ENCODE results near the gene OCA2.

Gene OCA2

DNA sequence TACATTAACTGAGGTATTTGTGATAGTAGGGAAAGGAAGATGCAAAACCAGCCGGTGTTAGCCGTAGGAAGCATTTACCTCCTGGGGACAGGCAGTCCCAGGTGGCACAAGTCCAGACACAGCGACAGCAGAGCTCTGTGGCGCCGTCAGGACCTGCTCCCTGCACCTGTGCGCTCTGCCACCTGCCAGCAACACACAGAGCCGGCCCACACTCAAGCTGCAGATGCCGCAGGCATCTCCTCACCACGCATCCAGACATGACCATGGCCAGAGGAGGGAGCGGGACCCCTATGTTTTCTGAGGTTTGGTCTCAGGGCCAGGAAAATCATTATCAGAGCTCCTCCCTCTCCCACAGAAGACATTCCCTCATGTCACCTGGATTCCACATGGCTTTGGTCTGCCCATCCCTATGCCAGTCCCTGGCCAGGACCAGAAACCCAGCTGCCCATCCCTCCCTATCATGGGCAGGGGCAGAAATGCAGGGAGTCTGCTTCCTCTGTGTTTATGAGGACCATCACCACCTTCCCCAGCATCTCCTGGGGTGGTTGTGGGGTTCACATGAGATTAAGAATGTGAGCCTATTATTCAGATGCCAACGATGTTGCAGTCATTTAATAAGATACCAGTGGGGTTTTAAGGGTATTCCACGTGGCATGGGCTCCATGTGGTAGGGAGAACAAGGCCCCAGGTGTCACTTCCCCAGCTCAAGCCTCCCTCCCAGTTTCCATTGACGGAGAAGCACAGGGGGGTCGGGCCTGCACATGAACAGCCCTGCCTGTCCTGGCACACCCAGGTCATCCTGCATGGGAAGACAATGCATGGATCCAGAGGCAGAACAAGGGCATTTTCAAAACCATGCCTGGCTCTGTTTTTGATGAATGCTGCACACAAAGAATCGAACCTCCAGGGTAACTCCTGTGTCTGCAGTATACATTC lies 251.1 kb downstream of the OCA2 start:
- no peak for DNase-seq (ENCODE audit: low read depth in 2 of 2)

- DNase-seq (ENCODE audit: low read depth in 2 of 2) = no peak
Measured at GRCh38 chr15:27846722-27847395, 252.3 kb downstream of the OCA2 start.

DNA sequence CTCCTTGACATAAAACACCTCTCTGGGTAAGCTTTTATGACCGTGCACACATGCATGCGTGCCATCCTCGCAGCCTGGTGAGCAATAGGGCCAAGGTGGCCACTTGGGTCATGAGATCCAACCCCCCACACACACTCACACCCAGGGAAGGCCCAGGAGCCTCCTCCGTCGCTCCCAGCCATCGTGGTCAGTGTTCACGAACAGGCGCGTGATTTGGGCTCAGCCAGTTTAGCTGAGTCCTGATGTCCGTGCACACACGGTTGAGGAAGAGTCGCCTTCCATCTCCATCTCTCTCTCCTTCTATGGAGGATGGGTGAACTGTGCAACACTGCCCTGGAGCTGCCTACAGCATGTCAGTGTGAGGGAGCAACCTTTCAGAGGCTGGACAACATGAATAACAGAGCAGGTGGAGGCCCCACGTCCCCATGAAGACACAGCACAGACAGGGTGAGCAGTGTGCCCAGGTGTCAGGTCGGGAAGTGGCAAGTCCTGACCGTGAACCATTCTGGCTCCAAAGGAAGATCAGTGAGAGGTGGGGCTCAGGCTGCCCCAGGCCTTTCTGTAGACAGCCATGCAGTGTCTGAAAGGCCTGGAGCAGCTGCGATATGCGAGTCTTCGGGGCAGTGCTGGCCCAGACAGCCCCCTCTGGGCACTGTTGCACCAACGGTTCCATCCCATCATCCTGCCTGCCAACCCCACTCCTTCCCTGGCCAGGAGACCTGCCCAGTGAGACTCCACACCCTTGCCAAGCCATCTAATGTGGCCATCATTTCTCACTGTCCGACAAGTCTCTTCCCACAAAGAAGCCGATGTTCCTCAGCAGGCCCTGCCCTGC lies 253.4 kb downstream of the OCA2 start:
- DNase-seq (ENCODE audit: low read depth in 2 of 2) = no peak

DNA sequence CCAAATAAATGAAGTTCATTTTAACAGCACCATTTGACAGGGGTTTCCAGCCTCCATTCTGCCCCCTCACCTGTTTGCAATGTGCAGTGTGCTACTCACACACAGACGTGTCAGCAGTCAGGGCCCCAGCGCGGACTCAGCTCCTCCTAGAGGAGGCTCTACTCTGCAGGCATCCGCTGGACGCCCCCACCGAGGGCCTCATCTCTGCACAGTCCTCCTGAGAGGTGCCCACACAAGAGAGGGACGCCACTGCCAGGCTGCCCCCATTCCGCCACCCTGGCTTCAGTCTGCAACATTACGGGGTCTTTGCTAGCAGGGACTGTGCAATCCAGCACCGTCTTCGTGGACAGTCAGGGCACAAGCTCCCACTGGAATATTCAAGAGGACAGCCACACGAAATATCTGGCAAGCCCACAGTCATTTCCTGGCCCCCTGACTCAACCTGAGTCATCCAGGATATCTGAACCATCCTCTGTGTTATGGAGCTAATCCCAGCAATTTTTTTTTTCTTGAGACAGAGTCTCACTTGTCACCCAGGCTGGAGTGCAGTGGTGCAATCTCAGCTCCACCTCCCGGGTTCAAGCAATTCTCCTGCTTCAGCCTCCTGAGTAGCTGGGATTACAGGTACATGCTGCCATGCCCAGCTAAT lies 255.0 kb downstream of the OCA2 start:
- no peak for DNase-seq (ENCODE audit: low read depth in 2 of 2)

DNA sequence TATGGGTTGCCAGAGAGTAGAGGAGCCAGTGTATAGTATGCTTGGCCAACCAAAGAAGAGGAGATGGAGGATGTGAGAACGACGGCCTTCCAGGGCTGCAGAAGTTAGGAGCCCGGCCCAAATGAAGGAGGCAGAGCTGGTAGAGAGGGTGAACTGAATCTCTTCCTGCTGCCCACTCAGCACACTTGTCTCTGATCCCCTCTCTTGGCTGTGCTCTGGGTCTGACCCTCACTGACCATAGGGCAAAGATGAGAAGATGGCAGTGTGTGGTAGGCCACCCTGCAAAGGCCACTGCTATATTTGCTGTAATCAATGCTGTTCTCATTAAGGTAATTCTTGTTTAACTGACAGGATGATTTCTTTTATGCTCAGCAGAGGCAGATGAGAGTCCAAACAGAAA lies 256.0 kb downstream of the OCA2 start:
- DNase-seq (ENCODE audit: low read depth in 2 of 2) = no peak

GRCh38 chr15:27842526-27842925 lies 256.6 kb downstream of the OCA2 start:
- no peak for DNase-seq (ENCODE audit: low read depth in 2 of 2)

GRCh38 chr15:27835233-27835939 lies 263.7 kb downstream of the OCA2 start:
- no peak for DNase-seq (ENCODE audit: low read depth in 2 of 2)

- DNase-seq (ENCODE audit: low read depth in 2 of 2) = no peak
Measured at GRCh38 chr15:27834684-27835083, 264.4 kb downstream of the OCA2 start.

GRCh38 chr15:27833974-27834373 lies 265.1 kb downstream of the OCA2 start:
- no peak for DNase-seq (ENCODE audit: low read depth in 2 of 2)

GRCh38 chr15:27833178-27833577 lies 265.9 kb downstream of the OCA2 start:
- no peak for DNase-seq (ENCODE audit: low read depth in 2 of 2)

GRCh38 chr15:27832237-27832596 lies 266.9 kb downstream of the OCA2 start:
- no peak for DNase-seq (ENCODE audit: low read depth in 2 of 2)

DNA sequence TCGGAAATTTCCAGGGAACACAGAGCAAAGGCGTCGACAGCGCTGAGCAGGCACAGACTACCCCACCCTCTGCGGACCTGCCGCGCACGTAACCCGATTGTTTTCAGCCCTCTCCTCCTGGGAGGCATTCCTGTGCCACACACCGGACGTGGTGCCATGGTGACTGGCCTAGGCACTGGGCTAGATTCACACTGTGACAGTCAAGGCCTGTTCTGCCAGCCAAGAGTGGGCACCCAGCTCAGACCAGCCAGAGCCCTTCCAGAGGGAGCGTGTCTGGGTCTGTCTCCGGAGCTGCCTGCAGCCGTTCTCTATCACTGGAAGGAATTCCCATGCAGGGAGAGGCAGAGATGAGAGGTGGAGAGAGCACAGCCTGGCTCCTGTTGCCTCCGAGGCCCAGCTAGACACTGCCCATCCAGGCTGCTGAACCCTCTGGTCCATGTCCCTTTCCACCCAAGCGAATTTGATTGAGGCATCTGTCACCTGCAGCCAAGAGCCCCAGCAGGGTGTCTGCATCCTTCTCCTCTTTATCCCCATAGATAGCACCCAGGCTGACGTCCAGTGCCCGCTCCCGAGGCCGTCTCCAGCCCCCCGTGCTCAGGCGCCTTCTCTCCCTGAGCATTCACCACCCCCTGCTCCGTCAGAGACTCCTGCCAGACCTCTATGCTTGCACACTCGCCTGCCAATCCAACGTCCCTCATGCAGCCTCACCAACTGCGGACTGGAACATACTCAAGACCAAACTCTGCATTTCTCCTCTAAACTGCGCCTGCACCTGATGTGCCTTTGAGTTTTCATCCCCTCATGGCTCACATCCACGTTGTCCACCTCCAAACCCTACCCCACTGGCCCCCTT lies 267.5 kb downstream of the OCA2 start:
- DNase-seq (ENCODE audit: low read depth in 2 of 2) = no peak

DNA sequence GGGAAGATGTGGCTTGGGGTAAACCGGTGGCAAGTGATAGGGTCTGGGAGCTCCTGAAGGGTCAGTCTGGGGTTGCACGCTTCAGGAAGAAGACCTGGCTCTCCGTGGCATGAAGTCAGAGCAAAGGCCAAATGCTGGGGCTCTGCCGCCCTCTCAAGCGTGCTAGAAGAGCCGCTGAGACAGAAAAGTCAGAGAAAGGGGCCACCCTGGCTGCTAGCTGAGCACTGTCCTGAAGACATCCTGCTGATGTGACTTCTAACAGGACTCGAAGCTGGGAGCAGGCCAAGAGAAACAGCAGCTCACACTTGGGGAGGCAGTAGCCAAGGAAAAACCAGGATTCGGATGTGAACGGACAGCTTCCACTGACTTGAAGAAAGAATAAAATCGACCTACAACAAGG lies 270.4 kb downstream of the OCA2 start:
- DNase-seq (ENCODE audit: low read depth in 2 of 2) = no peak

- DNase-seq (ENCODE audit: low read depth in 2 of 2) = no peak
Measured at GRCh38 chr15:27826902-27827714, 272.0 kb downstream of the OCA2 start.

DNA sequence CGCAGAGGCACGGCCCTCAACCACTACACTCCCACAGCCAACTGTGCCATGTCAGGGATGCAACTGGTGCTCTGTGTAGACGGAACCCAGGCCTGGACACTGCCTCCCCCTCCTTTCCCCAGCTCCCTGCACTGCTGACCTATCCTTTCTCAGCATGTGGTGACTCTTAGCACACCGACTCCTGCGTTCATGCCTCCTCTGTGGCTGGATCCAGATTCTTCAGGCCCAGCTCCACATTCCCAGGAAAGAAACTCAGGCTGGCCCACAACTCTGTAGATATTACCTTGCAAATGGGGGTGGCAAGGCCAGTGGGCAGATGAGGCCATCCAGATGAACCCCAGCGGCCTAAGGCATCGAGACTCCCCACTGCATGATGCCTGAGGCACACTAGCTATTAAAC lies 272.7 kb downstream of the OCA2 start:
- DNase-seq (ENCODE audit: low read depth in 2 of 2) = no peak

GRCh38 chr15:27824841-27825422 lies 274.2 kb downstream of the OCA2 start:
- DNase-seq (ENCODE audit: low read depth in 2 of 2) = no peak

GRCh38 chr15:27821273-27821672 lies 277.8 kb downstream of the OCA2 start:
- DNase-seq (ENCODE audit: low read depth in 2 of 2) = no peak

GRCh38 chr15:27820722-27821121 lies 278.4 kb downstream of the OCA2 start:
- DNase-seq (ENCODE audit: low read depth in 2 of 2) = no peak

- DNase-seq (ENCODE audit: low read depth in 2 of 2) = no peak
Measured at GRCh38 chr15:27820232-27820631, 278.9 kb downstream of the OCA2 start.

Data from stimulated activated CD8-positive, alpha-beta memory T cell treated with anti-CD3 and anti-CD28 coated beads, Interleukin-7, amount 100 ng/mL, for 4 hours (primary cell).